ENCODE data around the gene PRR19. TPM values are rescaled to one million over a fixed set of nuclear protein-coding genes. Genes with fewer than 3 reads are reported as not detected.

Gene PRR19
- 0.84 and 1.0 TPM in 2 replicates for total RNA-seq

GRCh38 chr19:42301646-42302203, at the start of gene PRR19:
TSS of gene PRR19 (plus strand) at chr19:42302132. CDS start at chr19:42309585, 7,453 bp downstream.

GRCh38 chr19:42254850-42255765, 46.8 kb upstream of the PRR19 start, which contains the start of gene ERF:
TSS of gene ERF (minus strand) at chr19:42255128. CDS start at chr19:42254999, 129 bp downstream.

DNA sequence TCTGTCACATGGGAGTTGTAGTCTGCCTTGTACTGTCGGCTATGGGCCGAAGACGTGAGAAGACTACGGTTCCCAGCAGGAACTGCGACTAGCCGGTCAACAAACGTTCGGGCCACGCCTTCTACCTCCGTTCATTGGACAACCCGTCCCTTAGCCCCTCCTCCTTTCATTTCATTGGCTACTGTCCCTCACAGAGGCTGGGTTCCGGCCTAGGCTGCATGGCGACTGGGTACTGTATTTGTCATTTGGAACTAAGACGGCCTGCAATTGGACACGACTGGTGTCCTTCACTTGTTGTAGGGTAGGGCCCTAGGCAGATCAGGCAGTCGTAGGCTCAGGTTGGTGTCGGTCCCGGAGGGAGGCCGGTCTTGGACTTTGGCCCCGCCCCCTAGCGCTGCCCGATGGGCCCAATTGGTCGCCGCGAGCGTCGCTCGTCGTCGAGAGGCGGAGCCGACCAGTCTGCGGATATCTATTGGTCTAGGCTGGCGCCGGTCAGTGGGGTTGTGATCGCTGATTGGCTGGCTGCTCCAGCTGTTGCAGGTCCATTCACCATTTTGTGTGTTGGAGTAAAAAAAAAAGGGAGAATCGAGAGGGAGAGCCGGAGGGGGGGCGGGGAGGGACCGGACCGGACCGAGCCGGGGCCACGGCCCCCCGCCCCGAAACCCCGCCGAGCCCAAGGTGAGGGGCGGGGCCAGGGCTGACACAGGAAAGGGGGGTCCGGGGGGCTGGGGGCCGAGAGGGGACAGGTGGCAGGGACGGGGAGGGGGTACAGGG, 33.0 kb upstream of the PRR19 start, which contains the start of gene CIC:
Gene CIC, plus strand, starts transcription at position 549 of the 774 bp plus-strand sequence. CDS start 2,532 bp downstream, outside the sequence.

DNA sequence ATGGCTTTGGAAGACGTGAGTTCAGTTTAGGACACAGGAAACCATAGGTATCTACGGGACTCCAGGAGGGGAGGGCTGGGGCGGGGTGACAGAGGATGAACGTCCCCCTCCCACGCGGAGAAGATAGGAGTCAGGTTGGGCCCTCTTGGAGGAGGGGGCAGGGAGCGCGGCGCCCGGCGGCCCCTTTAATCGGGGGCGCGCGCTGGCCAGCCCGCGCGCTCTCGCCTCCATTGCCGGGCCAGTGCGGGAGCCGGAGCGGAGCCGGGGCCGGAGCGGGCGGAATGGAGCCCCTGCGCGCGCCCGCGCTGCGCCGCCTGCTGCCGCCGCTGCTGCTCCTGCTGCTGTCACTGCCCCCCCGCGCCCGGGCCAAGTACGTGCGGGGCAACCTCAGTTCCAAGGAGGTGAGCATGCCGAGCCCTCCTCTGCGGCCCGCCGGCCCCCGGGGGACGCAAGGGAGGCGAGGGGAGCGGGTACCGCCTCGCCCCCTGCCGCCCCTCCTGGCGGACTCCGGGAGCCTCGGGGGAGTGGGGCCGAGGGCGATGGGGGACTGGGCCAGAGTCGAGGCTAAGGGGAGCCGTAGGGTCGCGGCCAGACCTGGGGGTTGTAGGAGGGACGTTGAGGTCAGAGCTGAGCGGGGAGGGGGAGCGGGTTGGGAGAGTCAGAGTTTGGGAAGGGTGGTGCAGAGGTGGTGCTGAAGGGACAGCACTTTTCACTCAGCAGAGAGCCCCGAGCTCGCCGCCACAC, 11.3 kb downstream of the PRR19 start, which contains the start of gene TMEM145:
Gene TMEM145, plus strand, starts transcription at position 214 of the 744 bp plus-strand sequence. Its CDS starts 68 bp downstream, at position 282.

DNA sequence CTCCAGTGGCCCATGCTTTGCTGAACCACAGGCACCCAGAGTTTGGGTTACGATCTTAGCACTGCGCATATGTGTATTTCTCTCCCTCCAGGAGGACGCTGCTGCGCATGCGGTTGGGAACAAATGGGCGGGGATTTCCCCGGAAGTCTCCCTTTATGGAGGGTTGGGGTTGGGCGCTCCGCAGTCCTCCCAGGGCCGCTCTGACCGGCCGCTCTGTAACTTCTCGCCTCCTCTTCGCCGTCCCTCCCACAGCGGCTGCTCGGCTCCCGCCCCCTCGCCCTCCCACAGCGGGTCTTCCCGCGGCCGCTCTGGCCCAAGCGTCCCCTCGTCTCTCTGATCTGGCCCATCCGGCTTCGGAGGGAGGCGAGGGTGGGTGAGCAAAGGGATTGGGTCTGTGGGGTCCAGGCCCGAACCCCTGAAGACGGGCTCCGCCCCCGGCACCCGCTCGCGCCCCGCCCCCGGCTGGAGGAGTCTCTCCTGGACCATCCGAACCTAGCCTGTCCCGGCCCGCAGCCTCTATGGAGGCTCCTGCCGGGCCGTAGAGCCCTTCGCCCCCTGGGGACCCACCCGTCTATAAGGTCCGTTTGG, 23.5 kb downstream of the PRR19 start, which contains the start of gene MEGF8:
Gene MEGF8, plus strand, starts transcription at position 328 of the 588 bp plus-strand sequence. CDS start 609 bp downstream, outside the sequence.

Other genes starting within 250 kb of the PRR19 start
- 0.34 and 1.0 TPM in 2 replicates for gene GRIK5, start 231.9 kb upstream of the PRR19 start, total RNA-seq
- gene ZNF574, start 226.0 kb upstream of the PRR19 start, total RNA-seq: 16.3 and 16.4 TPM in 2 replicates
- 0.17 and 1.2 TPM in 2 replicates for gene POU2F2, start 169.7 kb upstream of the PRR19 start, total RNA-seq
- gene DEDD2, start 84.5 kb upstream of the PRR19 start, total RNA-seq: 25.0 and 25.7 TPM in 2 replicates
- 7.9 and 8.0 TPM in 2 replicates for gene ZNF526, start 81.8 kb upstream of the PRR19 start, total RNA-seq
- gene GSK3A, start 59.5 kb upstream of the PRR19 start, total RNA-seq: 19.3 and 20.3 TPM in 2 replicates
- 45.9 and 47.0 TPM in 2 replicates for gene ERF, start 47.0 kb upstream of the PRR19 start, total RNA-seq
- 53.2 and 53.3 TPM in 2 replicates for gene CIC, start 32.9 kb upstream of the PRR19 start, total RNA-seq
- 88.8 and 92.5 TPM in 2 replicates for gene PAFAH1B3, start 492 bp downstream of the PRR19 start, total RNA-seq
- 0.17 TPM in 1 of 2 replicates, not detected in the other for gene TMEM145, start 11.2 kb downstream of the PRR19 start, total RNA-seq
- 18.4 and 19.7 TPM in 2 replicates for gene MEGF8, start 23.5 kb downstream of the PRR19 start, total RNA-seq
- not detected in 2 replicates for gene CNFN, start 88.2 kb downstream of the PRR19 start, total RNA-seq
- 9.9 and 10.6 TPM in 2 replicates for gene LIPE, start 125.3 kb downstream of the PRR19 start, total RNA-seq
- not detected in 2 replicates for gene CXCL17, start 140.8 kb downstream of the PRR19 start, total RNA-seq
- gene CEACAM1, start 226.3 kb downstream of the PRR19 start, total RNA-seq: not detected in 2 replicates

Measured in bronchus fibroblast of lung (primary cell).